Activated CD8-positive, alpha-beta memory T cell treated with anti-CD3 and anti-CD28 coated beads, Interleukin-2, amount 50 U/mL, for 1 hour (primary cell): ENCODE measurements around the gene ZNF346.

Source experiments
- DNase-seq: peaks from one replicate; pipeline ENCODE4 v3.0.0-alpha.2; 2020; ENCODE audit errors: extremely low read depth

The ZNF346 gene

GRCh38 chr5:177117441-177118045, 95.0 kb downstream of the ZNF346 start:
- DNase-seq, result no peak

DNA sequence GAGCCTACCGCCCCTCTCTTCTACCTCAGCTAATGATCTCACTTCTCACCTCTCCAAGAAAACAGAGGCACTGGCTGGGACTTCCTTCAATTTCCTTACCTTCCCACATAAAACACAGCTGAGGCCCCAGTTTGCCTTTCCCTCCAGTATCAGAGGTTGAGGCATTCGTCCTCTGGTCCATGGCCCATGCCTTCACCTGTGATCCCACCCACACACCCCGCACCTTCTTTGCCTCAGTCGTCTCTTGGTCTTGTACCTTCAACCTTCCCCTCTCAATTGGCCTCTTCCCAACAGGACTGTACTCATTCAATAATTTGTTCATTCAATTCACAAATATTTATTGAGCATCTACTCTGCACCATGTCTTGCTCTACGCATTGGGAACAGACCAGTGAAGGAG, 100.1 kb downstream of the ZNF346 start:
- DNase-seq, result no peak

- DNase-seq, result no peak
These were observed 101.4 kb downstream of the ZNF346 start for GRCh38 chr5:177123789-177124485.

DNA sequence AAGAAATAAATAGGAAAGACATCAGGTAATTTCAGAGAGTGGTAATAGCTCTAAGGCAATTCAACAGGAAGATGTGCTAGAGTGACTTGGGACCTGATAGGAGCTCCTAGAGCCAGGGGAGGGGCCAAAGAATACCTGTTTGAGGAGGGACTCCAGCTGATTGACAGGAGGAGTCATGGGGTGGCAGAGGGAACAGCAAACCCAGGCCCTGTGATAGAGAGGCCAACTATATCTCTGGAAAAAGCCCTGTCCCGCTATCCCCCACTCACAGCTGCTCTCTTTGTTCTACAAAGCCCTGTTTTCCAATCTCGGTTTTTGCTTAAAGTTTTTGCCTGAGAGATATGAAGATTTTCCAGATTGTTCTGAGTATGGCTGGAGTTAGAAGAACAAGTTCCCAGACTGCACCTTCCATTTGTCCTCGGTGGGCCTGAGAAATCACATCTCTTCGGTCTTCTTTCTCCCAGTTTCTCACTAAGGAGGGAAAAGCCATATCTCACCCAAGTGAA, 102.0 kb downstream of the ZNF346 start:
- DNase-seq, result no peak

DNA sequence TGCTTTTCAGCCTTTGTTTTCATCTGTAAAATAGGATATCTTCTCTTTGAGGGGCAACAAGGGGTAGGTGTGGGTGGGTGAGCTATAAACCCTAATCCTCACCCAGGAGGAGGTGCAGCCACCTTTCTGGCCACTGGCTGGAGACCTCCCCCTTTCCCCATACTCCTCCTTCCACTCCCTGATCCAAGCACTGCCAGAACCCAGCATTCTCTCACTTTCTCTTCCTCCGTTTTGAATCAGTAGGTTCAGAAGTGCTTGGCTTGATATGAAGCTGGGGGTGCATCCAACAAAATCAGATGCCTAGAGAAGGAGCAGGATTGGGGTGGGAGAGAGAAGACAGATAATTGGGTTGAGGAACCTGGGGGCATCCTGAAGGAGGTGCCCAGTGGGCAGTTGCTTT, 104.3 kb downstream of the ZNF346 start:
- DNase-seq, result no peak

DNA sequence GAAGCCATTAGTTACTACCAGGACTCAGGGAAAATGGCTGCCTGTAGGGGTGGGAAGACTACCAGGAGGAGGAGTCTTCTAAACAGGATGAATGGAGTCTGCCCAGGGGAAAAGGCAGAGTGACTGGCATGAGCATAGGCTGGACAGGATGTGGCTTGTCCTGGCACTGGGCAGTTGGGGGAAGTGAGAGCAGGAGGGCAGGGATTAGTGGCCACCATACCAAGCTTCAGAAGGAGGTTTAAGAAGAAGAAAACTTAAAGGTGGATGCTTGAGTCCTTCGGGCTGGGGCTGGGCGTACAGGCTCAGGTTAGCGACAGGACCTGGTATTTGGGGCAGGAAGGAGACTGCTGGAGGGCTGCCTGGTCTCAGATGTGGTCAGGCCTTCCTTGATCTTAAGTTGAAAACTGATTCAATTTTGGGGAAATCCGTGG, 106.1 kb downstream of the ZNF346 start:
- DNase-seq, result no peak

GRCh38 chr5:177130211-177131018, 107.9 kb downstream of the ZNF346 start:
- DNase-seq, result no peak
